Measurements from ENCODE around the gene CST9. TPM values are rescaled to one million over a fixed set of nuclear protein-coding genes. Genes with fewer than 3 reads are reported as not detected.

Gene CST9
- total RNA-seq, 1 donor from 2014 or later = not detected

- DNase-seq = no peak
- Histone ChIP-seq H3K27me3 (ENCODE audit: low read depth) (peaks cover 52% of the 10 kb centered on the region), H3K4me1 (no peaks in the 10 kb centered on the region), H3K36me3 (no peaks in the 10 kb centered on the region), H3K27ac (replicated peaks) (no peak overlapping the region), H3K9me3 (replicated peaks) (no peaks in the 10 kb centered on the region), H3K4me3 (no peak overlapping the region)
- intact Hi-C loops (cut with micrococcal nuclease) = no loop called here
- no peak for TF ChIP-seq CTCF (IDR thresholded peaks at IDR 0.05; ENCODE audit: borderline replicate concordance)
These were observed 17.0 kb downstream of the CST9 start for GRCh38 chr20:23588434-23589403.

- Histone ChIP-seq H3K4me1 (no peaks in the 10 kb centered on the region), H3K4me3 (no peak overlapping the region), H3K27ac (replicated peaks) (no peak overlapping the region), H3K9me3 (replicated peaks) (no peaks in the 10 kb centered on the region), H3K27me3 (ENCODE audit: low read depth) (peaks cover 57% of the 10 kb centered on the region), H3K36me3 (no peaks in the 10 kb centered on the region)
- intact Hi-C loops (cut with micrococcal nuclease) = no loop called here
- no peak for TF ChIP-seq CTCF (IDR thresholded peaks at IDR 0.05; ENCODE audit: borderline replicate concordance)
- DNase-seq = no peak
These were observed 18.1 kb downstream of the CST9 start for GRCh38 chr20:23587631-23588030.

GRCh38 chr20:23586735-23587525, 18.8 kb downstream of the CST9 start:
- H3K9me3 ChIP-seq (replicated peaks) = no peaks in the 10 kb centered on the region
- peaks cover 64% of the 10 kb centered on the region for H3K27me3 ChIP-seq (ENCODE audit: low read depth)
- H3K36me3 ChIP-seq = no peaks in the 10 kb centered on the region
- no peak overlapping the region for H3K4me3 ChIP-seq
- TF ChIP-seq CTCF (IDR thresholded peaks at IDR 0.05; ENCODE audit: borderline replicate concordance) = no peak
- H3K27ac ChIP-seq (replicated peaks) = no peak overlapping the region
- intact Hi-C loops (cut with micrococcal nuclease) = no loop called here
- no peaks in the 10 kb centered on the region for H3K4me1 ChIP-seq
- no peak for DNase-seq

GRCh38 chr20:23585808-23586734, 19.6 kb downstream of the CST9 start:
- TF ChIP-seq CTCF (IDR thresholded peaks at IDR 0.05; ENCODE audit: borderline replicate concordance) = no peak
- no peak overlapping the region for H3K4me3 ChIP-seq
- H3K9me3 ChIP-seq (replicated peaks) = no peaks in the 10 kb centered on the region
- H3K4me1 ChIP-seq = no peaks in the 10 kb centered on the region
- intact Hi-C loops (cut with micrococcal nuclease) = no loop called here
- H3K27me3 ChIP-seq (ENCODE audit: low read depth) = peaks cover 66% of the 10 kb centered on the region
- H3K36me3 ChIP-seq = no peaks in the 10 kb centered on the region
- H3K27ac ChIP-seq (replicated peaks) = no peak overlapping the region
- DNase-seq = no peak

- Histone ChIP-seq H3K9me3 (replicated peaks) (no peaks in the 10 kb centered on the region), H3K27me3 (ENCODE audit: low read depth) (peaks cover 71% of the 10 kb centered on the region), H3K36me3 (no peaks in the 10 kb centered on the region), H3K4me1 (no peaks in the 10 kb centered on the region), H3K4me3 (no peak overlapping the region), H3K27ac (replicated peaks) (no peak overlapping the region)
- TF ChIP-seq CTCF (IDR thresholded peaks at IDR 0.05; ENCODE audit: borderline replicate concordance) = no peak
- intact Hi-C loops (cut with micrococcal nuclease) = no loop called here
- DNase-seq = no peak
These were observed 20.3 kb downstream of the CST9 start for GRCh38 chr20:23585449-23585807.
